Stimulated activated CD8-positive, alpha-beta memory T cell treated with anti-CD3 and anti-CD28 coated beads, Interleukin-15, amount 100 ng/mL, for 4 hours (primary cell): ENCODE measurements around the gene SYT7.

Experiments used
- DNase-seq, 2 donors: peaks; one replicate each; pipeline ENCODE4 v3.0.0-alpha.2; 2020; ENCODE audit warnings: low read depth in 2 of 2

SYT7 gene

GRCh38 chr11:61585115-61585514 lies 4.2 kb upstream of the SYT7 start:
- no peak for DNase-seq

- DNase-seq = no peak
These were observed 1.1 kb upstream of the SYT7 start for GRCh38 chr11:61581931-61582330.

GRCh38 chr11:61580271-61580888 lies 496 bp downstream of the SYT7 start:
- no peak for DNase-seq

- DNase-seq = no peak
These were observed 1.1 kb downstream of the SYT7 start for GRCh38 chr11:61579676-61580270.

GRCh38 chr11:61578819-61579675 lies 1.8 kb downstream of the SYT7 start:
- no peak for DNase-seq

GRCh38 chr11:61577383-61578118 lies 3.3 kb downstream of the SYT7 start:
- DNase-seq = no peak

GRCh38 chr11:61575886-61576861 lies 4.7 kb downstream of the SYT7 start:
- DNase-seq = no peak

GRCh38 chr11:61574611-61575010 lies 6.3 kb downstream of the SYT7 start:
- DNase-seq = no peak

GRCh38 chr11:61572913-61573312 lies 8.0 kb downstream of the SYT7 start:
- no peak for DNase-seq

- DNase-seq = no peak
These were observed 9.0 kb downstream of the SYT7 start for GRCh38 chr11:61571869-61572268.

GRCh38 chr11:61571337-61571736 lies 9.5 kb downstream of the SYT7 start:
- DNase-seq = no peak

GRCh38 chr11:61569701-61570100 lies 11.2 kb downstream of the SYT7 start:
- DNase-seq = no peak

GRCh38 chr11:61569018-61569417 lies 11.9 kb downstream of the SYT7 start:
- DNase-seq = no peak

GRCh38 chr11:61567286-61568061 lies 13.4 kb downstream of the SYT7 start:
- peak in 1 of 2 donors; percentile 39 for DNase-seq

GRCh38 chr11:61564936-61565696 lies 15.8 kb downstream of the SYT7 start:
- no peak for DNase-seq

GRCh38 chr11:61560751-61561150 lies 20.1 kb downstream of the SYT7 start:
- DNase-seq = no peak

GRCh38 chr11:61556621-61557020 lies 24.3 kb downstream of the SYT7 start:
- DNase-seq = no peak

GRCh38 chr11:61555978-61556377 lies 24.9 kb downstream of the SYT7 start:
- no peak for DNase-seq
